HepG2 (cell line): Measurements from ENCODE around the gene CD151. TPM values are rescaled to one million over a fixed set of nuclear protein-coding genes. Genes with fewer than 3 reads are reported as not detected.

Experiments used
- ATAC-seq: fragments of 200-7000 bp; cut with Tn5 transposase; 3 replicates; pipeline ENCODE4 v1.9.1; 2020; ENCODE audit warnings: mild to moderate bottlenecking, moderate library complexity
- BruUV-seq: library from RNA; stranded (reverse); fragments of 400-500 nt; replicated peaks from 2 replicates; lab custom pipeline; 2021; lab: Mats Ljungman, UMichigan
- CTCF ChIA-PET: fragments of 300-600 bp; formaldehyde crosslinking; extraction: SDS; loops from one replicate; lab custom pipeline; 2021; ENCODE audit warnings: low total read pairs, inconsistent platforms, low intra/inter-chr PET ratio; lab: Yijun Ruan, JAX
- POLR2A ChIA-PET: fragments of 350-600 bp; sonication (Branson Sonifier 250); formaldehyde crosslinking; loops from one replicate; lab custom pipeline; 2020; ENCODE audit warnings: antibody characterized with exemption, inconsistent platforms; lab: Yijun Ruan, JAX
- DNase-seq: peaks from one replicate; pipeline ENCODE4 v3.0.0-alpha.2; 2015; ENCODE audit warnings: low spot score
- FAIRE-seq: peaks from 3 replicates; lab custom pipeline; 2011; peaks lifted over from hg19 to GRCh38; lab: Jason Lieb, UNC
- H2AFZ ChIP-seq: one replicate; pipeline ENCODE4 v1.6.1; 2011; ENCODE audit warnings: low read length, inconsistent platforms
- H3K27ac ChIP-seq: fragments of 300-600 bp; 3 replicates; pipeline ENCODE4 v1.8.0; 2011; ENCODE audit warnings: mixed run types, mild to moderate bottlenecking, mixed read lengths, low read length, inconsistent platforms; ENCODE audit not compliant: insufficient read depth; ENCODE audit errors: extremely low read length
- H3K27me3 ChIP-seq, 2 experiments: fragments of 200-600 bp in 1 of 2; 2 replicates in 1 of 2; 3 replicates in 1 of 2; pipeline versions ENCODE4 v1.6.0 to v1.8.0; 2011; ENCODE audit warnings: low read length in 2 of 2, mild to moderate bottlenecking in 2 of 2, moderate library complexity in 2 of 2, inconsistent platforms in 1 of 2; ENCODE audit not compliant: insufficient read depth in 2 of 2, control insufficient read depth in 1 of 2
- H3K36me3 ChIP-seq, 2 experiments: fragments of 200-600 bp in 1 of 2; replicated peaks in 1 of 2; 2 replicates in 1 of 2; 3 replicates in 1 of 2; pipeline versions ENCODE4 v1.5.1 to v1.8.0; 2011; ENCODE audit warnings: low read length in 2 of 2, inconsistent platforms in 1 of 2; ENCODE audit not compliant: insufficient read depth in 2 of 2, control insufficient read depth in 1 of 2
- H3K4me1 ChIP-seq: 2 replicates; pipeline ENCODE4 v1.5.1; 2012; ENCODE audit warnings: low read length, inconsistent platforms; ENCODE audit not compliant: insufficient read depth
- H3K4me2 ChIP-seq: 2 replicates; pipeline ENCODE4 v1.6.0; 2011; ENCODE audit warnings: low read depth, low read length, inconsistent platforms
- H3K4me3 ChIP-seq, 3 experiments: fragments of 200-600 bp in 1 of 3; sonication (generic), shearing (Covaris generic) in 1 of 3; replicated peaks in 1 of 3; 2 replicates each; pipeline ENCODE4 v1.5.1; 2011 to 2016; ENCODE audit warnings: low read length in 3 of 3, inconsistent platforms in 2 of 3, low read depth in 2 of 3, mild to moderate bottlenecking in 2 of 3, control low read depth in 1 of 3, mixed read lengths in 1 of 3; ENCODE audit not compliant: insufficient read depth in 1 of 3
- H3K79me2 ChIP-seq: one replicate; pipeline ENCODE4 v1.6.1; 2011; ENCODE audit warnings: low read length, inconsistent platforms; ENCODE audit not compliant: insufficient read depth
- H3K9ac ChIP-seq: 2 replicates; pipeline ENCODE4 v1.6.0; 2011; ENCODE audit warnings: mild to moderate bottlenecking, low read depth, low read length, inconsistent platforms; ENCODE audit not compliant: insufficient read depth
- H3K9me3 ChIP-seq: 2 replicates; pipeline ENCODE4 v1.5.1; 2012; ENCODE audit warnings: mild to moderate bottlenecking, low read length
- H4K20me1 ChIP-seq: 2 replicates; pipeline ENCODE4 v1.6.0; 2011; ENCODE audit warnings: inconsistent platforms, mild to moderate bottlenecking, low read length, moderate library complexity; ENCODE audit not compliant: insufficient read depth
- AGO1 ChIP-seq: fragments of 200-400 bp; formaldehyde crosslinking; IDR thresholded peaks from 2 replicates; pipeline ENCODE4 v1.6.1; 2017; ENCODE audit warnings: mild to moderate bottlenecking, low read depth, low read length, moderate library complexity; ENCODE audit not compliant: poor library complexity, severe bottlenecking
- ARID4A ChIP-seq: sonication (generic); formaldehyde crosslinking; IDR thresholded peaks from 2 replicates; pipeline ENCODE4 v1.5.0; 2020; ENCODE audit warnings: mild to moderate bottlenecking, missing genetic modification reagents, borderline replicate concordance
- ATF7 ChIP-seq, 2 experiments: fragments of 450-650 bp in 1 of 2; sonication (generic) in 1 of 2; formaldehyde crosslinking in 1 of 2; IDR thresholded peaks; 2 replicates each; pipeline versions ENCODE4 v1.4.0 to v1.6.1; 2016 to 2020; ENCODE audit warnings: antibody characterized with exemption in 1 of 2, mild to moderate bottlenecking in 1 of 2, missing genetic modification reagents in 1 of 2
- FOXO1 ChIP-seq: sonication (generic); formaldehyde crosslinking; IDR thresholded peaks from 2 replicates; pipeline ENCODE4 v1.4.0; 2020; ENCODE audit warnings: missing genetic modification reagents
- HOXA3 ChIP-seq: sonication (generic); formaldehyde crosslinking; IDR thresholded peaks from 2 replicates; pipeline ENCODE4 v1.5.0; 2020; ENCODE audit warnings: missing genetic modification reagents
- IRF1 ChIP-seq: sonication (generic); formaldehyde crosslinking; IDR thresholded peaks from 2 replicates; pipeline ENCODE4 v1.4.0; 2020; ENCODE audit warnings: low read depth, mild to moderate bottlenecking, missing genetic modification reagents
- MYC ChIP-seq: sonication (generic); formaldehyde crosslinking; IDR thresholded peaks from 2 replicates; pipeline ENCODE4 v1.9.0; 2021; ENCODE audit warnings: missing genetic modification reagents, borderline replicate concordance
- NCOA5 ChIP-seq: sonication (generic); formaldehyde crosslinking; IDR thresholded peaks from 2 replicates; pipeline ENCODE4 v1.4.0; 2020; ENCODE audit warnings: missing genetic modification reagents
- NFE2 ChIP-seq: sonication (generic); formaldehyde crosslinking; IDR thresholded peaks from 2 replicates; pipeline ENCODE4 v1.4.0; 2020; ENCODE audit warnings: missing genetic modification reagents
- PAXIP1 ChIP-seq: sonication (generic); formaldehyde crosslinking; conservative IDR thresholded peaks from 2 replicates; pipeline ENCODE4 v1.4.0; 2020; ENCODE audit warnings: mild to moderate bottlenecking, missing genetic modification reagents, moderate library complexity
- POLR2A ChIP-seq, 2 experiments: IDR thresholded peaks; 2 replicates each; pipeline ENCODE4 v1.6.1; 2011; ENCODE audit warnings: low read depth in 2 of 2, low read length in 2 of 2, mild to moderate bottlenecking in 1 of 2, moderate library complexity in 1 of 2; ENCODE audit not compliant: insufficient read depth in 1 of 2
- RBM22 ChIP-seq: fragments of 200-400 bp; formaldehyde crosslinking; optimal IDR thresholded peaks from 2 replicates; pipeline ENCODE3; 2017; ENCODE audit warnings: mild to moderate bottlenecking, low read length, moderate library complexity
- SCMH1 ChIP-seq: sonication (generic); formaldehyde crosslinking; IDR thresholded peaks from 2 replicates; pipeline ENCODE4 v1.9.0; 2021; ENCODE audit warnings: missing genetic modification reagents, mild to moderate bottlenecking, borderline replicate concordance
- SP140L ChIP-seq: sonication (generic); formaldehyde crosslinking; IDR thresholded peaks from 2 replicates; pipeline ENCODE4 v1.4.0; 2020; ENCODE audit warnings: missing genetic modification reagents, borderline replicate concordance
- ZBTB20 ChIP-seq: sonication (generic); formaldehyde crosslinking; IDR thresholded peaks from 2 replicates; pipeline ENCODE4 v1.8.1; 2023; ENCODE audit warnings: missing genetic modification reagents, low read depth, mild to moderate bottlenecking, borderline replicate concordance
- ZNF747 ChIP-seq: sonication (generic); formaldehyde crosslinking; IDR thresholded peaks from 2 replicates; pipeline ENCODE4 v1.8.1; 2023; ENCODE audit warnings: missing genetic modification reagents, mild to moderate bottlenecking, borderline replicate concordance
- WGBS: methylation state at CpG from one replicate; pipeline ENCODE4 v1.1.6; 2017; ENCODE audit warnings: low lambda C conversion rate; 5-methylcytosine and 5-hydroxymethylcytosine counted together
- in situ Hi-C: cut with HindIII; loops from 2 replicates; pipeline ENCODE4 v1.10.0; 2017; ENCODE audit warnings: low pct_unique_long_range_greater_than_20kb; ENCODE audit not compliant: extremely low pct_ligation_motif_present
- intact Hi-C: fragments of 100-400 bp; cut with micrococcal nuclease; formaldehyde crosslinking; loops from one replicate; pipeline ENCODE4 v1.10.0; 2022; ENCODE audit not compliant: unreplicated experiment
- polyA plus RNA-seq, 8 experiments: library from polyadenylated mRNA; depleted of rRNA in 3 of 8; stranded (reverse) in 7 of 8; unstranded in 1 of 8; fragments of >200 nt; fragmentation: Illumina TruSeq in 4 of 8; extraction: Trizol in 4 of 8; gene quantifications; 2 replicates each; pipeline versions ENCODE4 v1.2.1 to v1.2.3, GENCODE V29; 2011 to 2016; ENCODE audit warnings: low read depth in 4 of 8, missing spikeins in 1 of 8, mixed read lengths in 1 of 8; ENCODE audit not compliant: insufficient read depth in 1 of 8
- total RNA-seq, 5 experiments: library from RNA; depleted of rRNA; stranded (reverse); fragments of >200 nt; fragmentation: Illumina TruSeq; extraction: Trizol; gene quantifications; 2 replicates each; pipeline ENCODE4 v1.2.3, GENCODE V29; 2016; ENCODE audit warnings: low read depth in 1 of 5

The CD151 gene
- total and polyA plus RNA-seq, 2 of the 13 experiments (the other 11 are each of a cell fraction or from before 2014, with no cell fraction given): 125 to 197 TPM

GRCh38 chr11:866481-866880 lies 33.7 kb downstream of the CD151 start:
- H3K4me2 ChIP-seq: no peak overlapping the region
- TF ChIP-seq MYC (CRISPR knock-in tag) (no peak), PAXIP1 (no peak), HOXA3 (CRISPR knock-in tag) (no peak), RBM22 (peak; percentile 76), ATF7 (IDR thresholded peaks at IDR 0.05) (no peak), ATF7 (CRISPR knock-in tag; IDR thresholded peaks at IDR 0.05) (no peak), POLR2A (IDR thresholded peaks at IDR 0.05; ENCODE audit: insufficient read depth in 1 of 2, low read depth in 2 of 2, low read length in 2 of 2) (0 out of 4 replicates have a peak, but pooled peaks of 1 of the 2 experiments have one; percentile 28), ARID4A (no peak), FOXO1 (CRISPR knock-in tag) (no peak), AGO1 (peak; percentile 59), NCOA5 (CRISPR knock-in tag) (no peak), ZNF747 (CRISPR knock-in tag) (no peak), SCMH1 (no peak), NFE2 (CRISPR knock-in tag) (no peak), IRF1 (CRISPR knock-in tag) (no peak), SP140L (no peak), ZBTB20 (CRISPR knock-in tag) (no peak)

More at GRCh38 chr11:866481-866880, 33.7 kb downstream of the CD151 start:
- ChIA-PET POLR2A (no interaction called here), CTCF (no interaction called here)
- no peak for FAIRE-seq
- Histone ChIP-seq H3K27ac (no peak overlapping the region), H3K79me2 (no peaks in the 10 kb centered on the region), H3K4me1 (0 out of 2 replicates have a peak, but pooled peaks cover 8% of the 10 kb centered on the region), H3K4me3 (no peak overlapping the region), H3K27me3 (no peaks in the 10 kb centered on the region), H3K9ac (no peak overlapping the region), H3K9me3 (no peaks in the 10 kb centered on the region), H2AFZ (no peak overlapping the region), H3K36me3 (peaks cover 3 to 6% of the 10 kb centered on the region in 2 experiments; a peak in 2 of 5 replicates), H4K20me1 (no peaks in the 10 kb centered on the region)
- WGBS: 99% methylated on average over 12 of the region's 14 CpGs
- DNase-seq: no peak
- intact Hi-C loops (no loop called here), in situ Hi-C loops (no loop called here)
- ATAC-seq: peak; percentile 1; the same call in 1 of the 3 replicates
- no TSS peak for BruUV-seq
